Stimulated activated CD8-positive, alpha-beta memory T cell treated with anti-CD3 and anti-CD28 coated beads, Interleukin-12 subunit alpha, Interleukin-12 subunit beta, amount 100 ng/mL, for 24 hours (primary cell): ENCODE measurements around the gene IL10RB.

Experiments
- DNase-seq: peaks from one replicate; pipeline ENCODE4 v3.0.0-alpha.2; 2020; ENCODE audit errors: extremely low read depth

The IL10RB gene

DNA sequence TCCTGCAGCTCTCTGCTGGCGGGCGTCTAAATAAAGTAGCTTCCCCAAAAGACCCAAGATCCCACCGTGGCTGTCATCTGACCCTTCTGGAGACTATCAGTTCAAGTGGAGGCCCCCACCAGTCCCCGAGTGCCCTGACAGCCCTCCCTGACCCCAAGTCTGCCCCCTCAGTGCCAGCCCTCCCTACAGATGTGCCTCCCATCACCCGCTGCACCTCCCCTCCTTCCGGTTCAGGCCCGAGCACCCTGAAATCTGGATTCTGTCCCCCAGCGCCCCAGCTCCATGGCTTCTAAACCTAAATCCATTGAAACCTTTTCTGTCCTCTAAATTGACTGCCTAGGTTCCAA lies 595 bp downstream of the IL10RB start:
- DNase-seq: no peak

DNA sequence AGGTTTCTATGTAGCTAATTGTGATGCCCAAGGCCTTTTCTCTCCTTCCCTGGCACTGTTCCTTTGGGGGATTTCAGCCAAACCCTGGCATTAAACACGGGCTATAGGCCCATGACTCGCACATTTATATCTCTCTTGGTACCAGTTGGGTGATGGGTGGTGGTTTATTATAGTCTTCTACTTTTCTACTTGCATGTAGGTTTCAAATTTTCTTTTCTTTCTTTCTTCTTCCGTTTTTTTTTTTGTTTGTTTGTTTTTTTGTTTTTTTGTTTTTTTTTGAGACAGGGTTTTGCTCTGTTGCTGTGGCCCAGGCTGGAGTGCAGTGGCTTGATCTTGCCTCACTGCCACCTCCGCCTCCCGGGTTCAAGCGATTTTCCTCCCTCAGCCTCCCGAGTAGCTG lies 1.1 kb downstream of the IL10RB start:
- no peak for DNase-seq

GRCh38 chr21:33268393-33268736 lies 2.2 kb downstream of the IL10RB start:
- no peak for DNase-seq

- DNase-seq: no peak
Measured at GRCh38 chr21:33268737-33269441, 2.7 kb downstream of the IL10RB start.

DNA sequence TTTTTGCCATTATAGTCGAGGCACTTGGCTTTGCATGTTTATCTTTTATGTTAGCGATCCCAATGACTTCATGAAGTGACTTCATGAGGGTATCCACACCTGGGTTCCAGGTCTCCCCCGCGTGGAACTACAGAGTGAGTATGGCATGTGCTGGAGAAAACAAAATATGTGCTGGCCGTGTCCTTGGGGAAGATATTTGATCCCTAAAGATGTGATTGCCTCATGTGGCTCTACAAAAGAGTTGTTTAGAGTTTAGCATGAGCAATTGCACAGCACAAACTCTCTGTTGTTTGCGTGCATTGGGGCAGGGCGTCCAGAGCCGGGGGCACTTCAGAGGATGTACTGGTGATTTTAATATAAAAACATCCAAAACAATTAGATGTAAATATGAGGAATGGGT lies 4.8 kb downstream of the IL10RB start:
- DNase-seq: no peak

- DNase-seq: no peak
Measured at GRCh38 chr21:33273044-33273443, 6.9 kb downstream of the IL10RB start.

DNA sequence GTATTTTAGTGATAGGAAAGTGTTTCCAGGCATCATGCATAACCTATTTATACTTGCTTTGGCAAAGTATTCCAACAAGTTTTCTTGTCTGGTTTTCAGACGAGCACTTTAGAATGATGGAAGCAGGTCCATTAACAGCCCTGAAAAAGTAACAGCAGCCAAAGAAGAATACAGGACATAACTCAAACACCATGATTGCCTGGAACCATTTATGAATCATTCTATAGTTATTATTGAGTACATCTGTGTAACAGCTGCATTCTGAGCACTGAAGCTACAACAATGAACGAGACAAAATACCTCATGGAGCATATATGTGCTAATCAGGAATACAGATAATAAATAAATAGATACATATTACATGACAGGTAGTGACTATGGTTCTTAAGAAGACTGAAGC lies 12.6 kb downstream of the IL10RB start:
- DNase-seq: no peak

- DNase-seq: no peak
Measured at GRCh38 chr21:33279330-33279820, 13.2 kb downstream of the IL10RB start.

DNA sequence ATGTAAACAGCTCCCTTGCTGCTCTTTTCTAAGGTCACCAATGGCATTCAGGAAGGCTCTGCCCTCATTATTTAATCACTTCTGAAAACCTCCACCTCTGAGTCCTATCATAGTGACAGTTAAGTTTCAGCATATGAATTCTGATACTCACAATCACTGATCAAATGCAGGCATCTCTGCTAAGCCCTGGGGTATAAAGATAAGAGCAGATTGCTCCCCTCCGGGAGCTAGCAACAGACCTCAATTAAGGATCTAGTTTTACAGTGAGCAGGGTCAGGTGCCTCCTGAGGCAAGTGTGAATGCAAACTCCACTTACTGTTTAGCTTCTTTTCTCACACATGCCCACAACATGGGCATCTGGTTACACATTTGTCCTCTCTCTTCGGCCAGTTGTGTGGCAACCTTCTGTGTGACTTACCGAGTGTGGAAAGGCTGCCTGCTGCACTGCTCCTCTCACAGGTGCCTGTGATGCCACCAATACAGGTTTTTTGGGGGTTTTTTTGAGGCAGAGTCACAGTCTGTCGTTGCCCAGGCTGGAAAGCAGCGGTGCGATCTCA lies 15.0 kb downstream of the IL10RB start:
- DNase-seq: no peak

DNA sequence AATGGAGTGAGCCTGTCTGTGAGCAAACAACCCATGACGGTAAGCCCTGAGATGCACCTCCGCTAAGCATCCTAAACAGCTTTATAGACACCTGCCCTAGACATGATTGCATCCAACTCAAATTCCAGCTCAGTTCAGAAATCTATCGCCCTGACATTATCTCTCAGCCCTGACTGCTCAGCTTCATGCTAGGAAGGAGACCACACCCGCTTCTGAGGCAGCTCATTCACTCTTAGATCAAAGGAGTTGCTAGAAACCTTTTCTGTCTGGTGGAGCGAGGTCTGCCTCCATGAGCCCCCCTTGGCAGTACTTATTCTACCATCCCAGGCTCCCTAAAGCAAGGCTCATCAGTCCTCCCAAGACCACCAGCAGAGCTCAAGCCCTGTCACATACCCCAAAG lies 17.0 kb downstream of the IL10RB start:
- no peak for DNase-seq

- no peak for DNase-seq
Measured at GRCh38 chr21:33286076-33286475, 19.9 kb downstream of the IL10RB start.

DNA sequence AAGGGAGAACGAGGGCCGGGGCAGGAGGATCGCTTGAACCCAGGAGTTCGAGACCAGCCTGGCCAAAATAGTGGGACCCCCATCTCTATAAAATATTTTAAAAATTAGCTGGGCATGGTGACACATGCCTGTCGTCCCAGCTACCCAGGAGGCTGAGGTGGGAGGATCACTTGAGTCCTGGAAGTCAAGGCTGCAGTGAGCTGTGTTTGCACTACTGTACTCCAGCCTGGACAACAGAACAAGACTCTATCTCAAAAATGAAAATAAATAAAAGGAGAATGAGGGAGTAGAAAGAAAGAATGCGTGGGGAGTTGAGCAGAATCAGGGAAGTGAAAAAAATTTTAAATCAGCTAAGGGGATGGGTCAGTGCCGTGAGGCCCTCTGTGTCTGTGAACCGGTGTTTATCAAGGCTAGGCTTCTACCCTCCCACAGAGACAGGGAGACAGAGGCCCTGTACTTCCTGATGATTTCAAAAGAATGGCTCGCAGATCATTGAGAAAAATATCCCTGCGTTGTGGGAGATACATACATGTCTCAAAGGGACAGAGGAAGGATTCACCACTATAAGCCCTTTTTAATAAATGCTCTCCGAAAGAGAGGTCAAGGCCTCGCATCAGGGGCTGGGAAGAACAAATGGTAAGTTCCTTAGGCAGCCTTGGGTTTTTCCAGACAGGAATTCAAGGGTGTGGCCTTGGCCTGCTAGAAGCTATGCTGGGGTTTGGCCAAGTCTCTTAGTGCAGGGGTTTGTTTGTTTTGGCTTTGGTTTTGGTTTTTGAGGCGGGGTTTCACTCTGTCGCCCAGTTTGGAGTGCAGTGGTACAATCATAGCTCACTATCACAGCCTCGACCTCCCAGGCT lies 20.7 kb downstream of the IL10RB start:
- DNase-seq: no peak

DNA sequence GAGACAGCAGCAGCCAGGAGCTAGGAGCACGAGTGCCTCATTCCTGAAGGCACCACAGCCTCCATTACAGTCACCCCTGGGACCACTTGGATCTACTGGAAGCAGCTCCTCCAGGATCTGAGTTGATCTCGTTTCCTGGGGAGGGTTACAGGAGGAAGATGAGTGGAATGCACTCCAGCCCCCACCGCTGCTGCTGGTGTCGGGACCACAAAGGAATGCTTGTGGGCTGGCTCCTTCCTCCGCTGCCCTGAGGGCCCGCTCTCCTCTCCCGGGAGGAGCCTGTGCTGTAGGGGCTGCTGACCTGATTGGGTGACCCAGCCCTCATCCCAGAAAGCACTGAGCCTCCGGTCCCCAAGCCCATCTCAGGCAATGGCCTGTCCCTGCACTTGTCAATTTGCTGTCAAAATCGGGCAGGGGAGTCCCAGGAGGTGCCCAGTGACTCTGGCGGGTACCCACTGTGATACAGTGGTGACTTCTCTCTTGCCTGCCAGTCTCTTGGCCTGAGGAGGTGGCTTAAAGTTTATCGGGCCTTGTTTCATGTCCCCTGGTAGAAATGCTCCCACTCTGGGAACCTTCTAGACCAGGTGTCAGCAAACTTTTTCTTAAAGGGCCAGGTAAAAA lies 23.1 kb downstream of the IL10RB start:
- DNase-seq: no peak

GRCh38 chr21:33290441-33290840 lies 24.3 kb downstream of the IL10RB start:
- no peak for DNase-seq

DNA sequence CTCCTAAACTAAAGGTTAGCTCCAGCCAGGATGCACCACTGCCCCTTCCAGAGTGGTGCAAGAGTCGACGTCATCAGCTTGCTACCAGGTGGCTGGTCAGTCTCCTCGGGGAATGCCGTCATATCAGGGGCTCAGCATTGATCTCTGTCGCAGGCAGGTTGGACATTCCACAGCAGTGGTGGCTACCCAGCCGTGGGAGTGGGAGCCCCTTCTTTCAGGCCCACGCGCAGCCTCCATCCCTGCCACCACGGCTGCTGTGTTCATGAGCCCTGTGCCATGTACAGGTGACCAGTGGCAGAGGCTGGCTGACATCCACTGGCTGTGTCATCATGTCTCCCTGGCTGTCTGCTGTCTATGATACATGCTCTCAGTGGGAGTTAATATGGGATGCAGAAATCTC lies 25.5 kb downstream of the IL10RB start:
- no peak for DNase-seq

GRCh38 chr21:33292724-33293123 lies 26.6 kb downstream of the IL10RB start:
- no peak for DNase-seq

GRCh38 chr21:33293136-33293535 lies 27.0 kb downstream of the IL10RB start:
- DNase-seq: no peak

GRCh38 chr21:33293811-33294216 lies 27.6 kb downstream of the IL10RB start:
- no peak for DNase-seq

DNA sequence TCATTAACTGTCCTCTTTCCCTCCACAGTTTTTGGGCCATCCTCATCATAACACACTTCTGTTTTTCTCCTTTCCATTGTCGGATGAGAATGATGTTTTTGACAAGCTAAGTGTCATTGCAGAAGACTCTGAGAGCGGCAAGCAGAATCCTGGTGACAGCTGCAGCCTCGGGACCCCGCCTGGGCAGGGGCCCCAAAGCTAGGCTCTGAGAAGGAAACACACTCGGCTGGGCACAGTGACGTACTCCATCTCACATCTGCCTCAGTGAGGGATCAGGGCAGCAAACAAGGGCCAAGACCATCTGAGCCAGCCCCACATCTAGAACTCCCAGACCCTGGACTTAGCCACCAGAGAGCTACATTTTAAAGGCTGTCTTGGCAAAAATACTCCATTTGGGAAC lies 30.0 kb downstream of the IL10RB start:
- no peak for DNase-seq

- DNase-seq: no peak
Measured at GRCh38 chr21:33299181-33299752, 33.1 kb downstream of the IL10RB start.

DNA sequence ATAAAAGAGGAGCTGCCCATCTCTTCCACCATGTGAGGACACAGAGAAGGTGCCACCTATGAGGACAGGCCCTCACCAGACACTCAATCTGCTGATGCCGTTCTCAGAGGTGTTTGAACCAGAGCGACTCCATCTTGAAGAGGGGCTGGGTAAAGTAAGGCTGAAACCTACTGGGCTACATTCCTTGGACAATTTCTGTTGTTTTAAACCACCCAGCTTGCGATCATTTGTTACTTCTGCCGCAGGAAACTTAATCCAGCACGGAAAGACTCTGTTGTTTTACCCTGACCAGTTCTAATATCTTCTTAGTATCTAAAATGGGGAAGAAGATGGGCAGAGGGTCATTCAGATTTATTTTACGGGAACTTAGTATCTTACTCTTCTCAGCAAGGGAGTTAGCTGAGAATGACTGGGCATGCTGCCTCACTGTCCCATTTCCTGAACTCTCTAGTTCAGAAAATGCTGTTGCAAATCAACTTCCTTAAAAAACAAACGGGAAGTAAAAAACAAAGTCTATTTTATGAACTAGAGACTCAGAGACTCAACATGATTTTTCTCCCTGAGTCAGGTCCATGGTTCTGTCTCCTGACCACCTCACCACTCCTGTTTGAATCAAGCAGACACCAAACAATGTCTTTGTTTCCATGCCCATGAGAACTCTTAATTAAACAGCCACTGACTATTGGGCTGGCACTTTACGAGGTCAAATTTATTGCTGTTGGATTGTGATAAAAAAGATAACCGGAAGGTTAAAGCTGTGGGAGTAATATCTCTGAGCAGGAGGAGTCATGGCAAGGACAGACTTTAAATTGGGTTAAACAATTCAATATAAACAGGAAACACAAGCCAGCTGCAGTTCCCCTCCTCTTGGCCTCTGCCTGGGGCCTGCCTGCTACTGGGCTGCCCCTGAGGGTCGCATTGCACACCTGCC lies 34.8 kb downstream of the IL10RB start:
- no peak for DNase-seq
